Measurements from ENCODE around the gene PXMP4. TPM values are rescaled to one million over a fixed set of nuclear protein-coding genes. Genes with fewer than 3 reads are reported as not detected.
"Not testable (repeated sequence)": the region's sequence is repeated elsewhere in the genome, so short reads cannot be mapped to it uniquely, and the experiment has no call there.

The PXMP4 gene
- total RNA-seq, 2 experiments from 2014 or later: 13.9 to 15.8 TPM

DNA sequence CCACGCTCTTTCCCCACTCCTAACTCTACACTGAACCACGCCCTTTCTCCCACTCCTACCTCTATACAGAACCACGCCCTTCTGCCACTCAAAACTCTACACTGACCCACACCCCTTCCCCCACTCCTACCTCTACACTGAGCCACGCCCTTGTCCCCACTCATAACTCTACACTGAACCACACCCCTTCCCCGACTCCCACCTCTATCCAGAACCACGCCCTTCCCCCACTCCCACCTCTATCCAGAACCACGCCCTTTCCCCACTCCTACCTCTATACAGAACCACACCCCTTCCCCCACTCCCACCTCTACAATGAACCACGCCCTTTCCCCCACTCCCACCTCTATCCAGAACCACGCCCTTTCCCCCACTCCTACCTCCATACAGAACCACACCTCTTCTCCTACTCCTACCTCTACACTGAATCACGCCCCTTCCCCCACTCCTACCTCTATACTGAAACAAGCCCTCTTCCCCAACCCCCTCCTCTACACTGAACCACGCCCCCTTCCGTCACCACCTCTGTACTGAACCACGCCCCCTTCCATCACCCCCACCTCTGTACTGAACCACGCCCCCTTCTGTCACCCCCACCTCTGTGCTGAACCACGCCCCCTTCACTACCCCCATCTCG, 10.1 kb downstream of the PXMP4 start:
- ChIA-PET CTCF (interaction anchor here (0.6 kb wide), 1 partner anchor 171 kb away, joined by 4 read pairs; no protein-coding TSS in a partner anchor), POLR2A (interaction anchor here (1.1 to 1.2 kb wide), 3 partner anchors 10 to 17 kb away, joined by 3 to 5 read pairs (median 5); partner anchors contain the start of gene PXMP4)
- Mint-ChIP-seq H3K27ac (peak overlapping the region; percentile 31), H3K36me3 (ENCODE audit: low read depth) (peaks cover 42% of the 10 kb centered on the region), H3K4me3 (no peak overlapping the region), H3K4me1 (peaks cover 27% of the 10 kb centered on the region), H3K27me3 (no peaks in the 10 kb centered on the region), H3K9me3 (no peaks in the 10 kb centered on the region)
- DNase-seq: no peak

DNA sequence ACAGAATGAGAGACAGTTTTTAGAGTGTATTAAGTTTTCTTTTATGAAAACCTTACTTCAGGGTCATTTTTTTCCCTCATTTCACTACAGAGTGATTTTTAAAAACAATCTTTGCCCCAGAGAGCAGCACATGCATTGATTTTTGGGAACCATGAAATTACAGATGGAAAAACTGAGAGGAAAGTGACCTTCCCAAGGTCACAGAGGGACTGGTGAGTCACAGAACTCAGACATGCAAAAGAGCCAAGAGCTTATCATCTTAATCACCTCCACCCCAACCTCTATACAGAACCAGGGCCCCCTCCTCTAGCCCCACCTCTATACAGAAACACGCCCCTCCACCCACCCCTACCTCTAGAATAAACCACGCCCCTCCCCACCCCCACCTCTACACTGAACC, 10.7 kb downstream of the PXMP4 start:
- no peak overlapping the region for H3K4me3 Mint-ChIP-seq
- no peaks in the 10 kb centered on the region for H3K9me3 Mint-ChIP-seq
- POLR2A ChIA-PET: interaction anchor here (1.1 to 1.2 kb wide), 2 partner anchors 11 to 17 kb away, joined by 3 to 5 read pairs; partner anchors contain the start of gene PXMP4
- no peaks in the 10 kb centered on the region for H3K27me3 Mint-ChIP-seq
- no peak for DNase-seq
- H3K27ac Mint-ChIP-seq: no peak overlapping the region
- CTCF ChIA-PET: interaction anchor here (0.6 to 0.7 kb wide), 2 partner anchors 170 to 220 kb away, joined by 3 to 4 read pairs; no protein-coding TSS in a partner anchor
- H3K4me1 Mint-ChIP-seq: peaks cover 27% of the 10 kb centered on the region
- peaks cover 43% of the 10 kb centered on the region for H3K36me3 Mint-ChIP-seq (ENCODE audit: low read depth)

DNA sequence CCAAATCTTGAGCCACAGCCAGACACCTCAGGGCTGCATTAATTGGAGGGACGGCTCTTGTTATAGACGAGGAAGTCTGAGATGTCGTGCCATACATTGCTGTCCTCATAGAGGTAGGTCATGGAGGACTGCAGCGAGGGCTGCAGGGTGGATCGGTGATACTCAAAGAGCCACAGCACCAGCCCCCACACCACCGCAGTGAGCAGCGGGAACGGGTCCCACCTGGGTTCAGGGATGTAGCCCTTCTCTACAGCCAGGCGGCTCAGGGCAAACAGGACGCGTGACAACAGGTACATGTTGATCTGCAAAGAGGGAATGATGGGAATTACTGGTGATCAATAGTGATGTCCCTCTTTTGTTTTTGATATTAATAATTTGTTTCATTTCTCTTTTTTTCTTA, 12.4 kb downstream of the PXMP4 start:
- POLR2A ChIA-PET: interaction anchor here (0.9 kb wide), 1 partner anchor 13 kb away, joined by 3 read pairs; the partner anchor contains the start of gene PXMP4
- Mint-ChIP-seq H3K36me3 (ENCODE audit: low read depth) (peaks cover 35% of the 10 kb centered on the region), H3K9me3 (no peaks in the 10 kb centered on the region), H3K27ac (no peak overlapping the region), H3K4me3 (no peak overlapping the region), H3K27me3 (no peaks in the 10 kb centered on the region), H3K4me1 (peaks cover 25% of the 10 kb centered on the region)
- CTCF ChIA-PET: no interaction called here
- no peak for DNase-seq

DNA sequence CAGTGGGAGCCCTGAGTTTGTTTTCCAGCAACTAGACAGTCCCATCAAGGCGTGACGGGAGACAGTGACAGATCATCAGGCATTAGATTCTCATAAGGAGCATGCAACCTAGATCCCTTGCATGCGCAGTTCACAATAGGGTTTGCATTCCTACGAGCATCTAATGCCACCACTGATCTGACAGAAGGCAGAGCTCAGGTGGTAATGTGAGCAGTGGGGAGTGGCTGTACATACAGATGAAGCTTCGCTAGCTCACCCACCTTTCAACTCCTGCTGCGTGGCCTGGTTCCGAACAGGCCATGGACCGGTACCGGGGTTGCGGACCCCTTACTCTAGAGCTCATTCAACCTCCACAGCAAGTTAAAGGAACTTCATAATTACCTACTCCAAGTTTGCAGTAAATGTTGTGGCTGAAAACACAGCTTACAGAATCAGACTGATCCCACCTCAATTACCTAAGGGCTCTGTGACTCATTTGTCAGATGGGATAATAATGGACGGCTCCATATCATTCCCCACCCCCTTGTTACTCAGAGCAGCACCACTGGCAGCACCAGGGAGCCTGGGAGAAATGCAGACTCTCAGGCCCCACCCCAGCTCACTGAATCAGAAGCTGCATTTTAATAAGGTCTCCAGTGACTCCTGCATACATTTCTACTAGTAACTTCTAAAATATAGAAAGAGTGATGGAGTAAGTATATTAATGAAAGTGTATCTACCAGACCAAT, 15.7 kb downstream of the PXMP4 start:
- Mint-ChIP-seq H3K27ac (no peak overlapping the region), H3K9me3 (no peaks in the 10 kb centered on the region), H3K36me3 (ENCODE audit: low read depth) (peaks cover 14% of the 10 kb centered on the region), H3K4me3 (no peak overlapping the region), H3K27me3 (no peaks in the 10 kb centered on the region), H3K4me1 (peaks cover 5% of the 10 kb centered on the region)
- ChIA-PET CTCF (no interaction called here), POLR2A (interaction anchor here (0.6 to 1.2 kb wide), 2 partner anchors 9 to 332 kb away, joined by 3 read pairs; no protein-coding TSS in a partner anchor)
- no peak for DNase-seq

DNA sequence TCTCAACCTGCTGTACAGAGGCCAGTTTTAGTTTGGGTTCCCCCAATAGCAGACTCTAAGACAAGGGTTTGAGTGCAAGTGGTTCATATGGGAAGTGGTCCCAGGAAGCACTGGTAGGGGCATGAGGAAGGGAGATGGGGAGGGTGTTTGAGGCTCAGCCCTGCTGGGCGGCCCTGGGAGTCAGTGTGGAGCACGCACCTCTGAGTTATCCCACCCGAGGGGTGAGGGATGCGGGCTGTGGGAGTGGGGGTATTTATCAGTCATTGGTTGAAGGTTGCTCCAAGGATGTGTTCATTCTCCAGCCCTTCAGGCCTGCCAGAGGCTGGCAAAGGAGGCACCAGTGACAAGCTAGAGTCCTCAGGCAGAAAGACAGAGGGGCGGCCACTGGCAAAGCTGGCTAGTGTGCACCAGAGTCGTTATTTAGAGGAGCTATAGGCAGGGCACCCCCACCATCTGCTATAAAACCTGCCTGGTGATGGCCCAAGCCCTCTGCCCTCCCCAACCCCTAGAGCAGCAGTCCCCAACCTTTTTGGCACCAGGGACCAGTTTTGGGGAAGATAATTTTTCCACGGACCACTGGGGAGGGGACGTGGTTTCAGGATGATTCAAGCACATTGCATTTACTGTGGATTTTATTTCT, 16.5 kb downstream of the PXMP4 start:
- Mint-ChIP-seq H3K9me3 (no peaks in the 10 kb centered on the region), H3K4me1 (no peaks in the 10 kb centered on the region), H3K27me3 (no peaks in the 10 kb centered on the region), H3K36me3 (ENCODE audit: low read depth) (peaks cover 16% of the 10 kb centered on the region), H3K27ac (no peak overlapping the region), H3K4me3 (no peak overlapping the region)
- ChIA-PET POLR2A (interaction anchor here (0.6 to 1.2 kb wide), 2 partner anchors 10 to 331 kb away, joined by 3 read pairs; no protein-coding TSS in a partner anchor), CTCF (interaction anchor here (0.5 kb wide), 1 partner anchor 317 kb away, joined by 3 read pairs; no protein-coding TSS in a partner anchor)
- no peak for DNase-seq

DNA sequence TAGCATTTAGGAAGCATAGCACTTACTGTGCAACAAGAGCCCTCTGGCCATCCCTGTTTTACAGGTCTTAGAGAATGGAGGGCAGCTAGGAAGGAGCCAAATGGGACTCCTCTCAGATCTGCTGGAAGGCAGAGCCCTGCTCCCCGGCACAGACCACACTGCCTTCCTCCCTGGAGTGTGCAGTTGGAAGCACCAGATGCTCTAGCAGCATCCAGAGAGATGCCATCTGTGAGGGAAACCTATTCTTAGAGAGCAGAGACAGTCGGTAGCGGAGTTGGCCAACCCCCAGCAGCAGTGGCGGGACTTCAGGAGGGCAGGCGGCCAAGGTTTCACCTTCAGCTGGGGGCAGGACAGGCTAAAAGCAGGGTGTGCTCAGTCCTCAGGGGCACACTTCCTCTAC, 17.2 kb downstream of the PXMP4 start:
- ChIA-PET POLR2A (no interaction called here), CTCF (no interaction called here)
- Mint-ChIP-seq H3K27me3 (no peaks in the 10 kb centered on the region), H3K36me3 (ENCODE audit: low read depth) (peaks cover 19% of the 10 kb centered on the region), H3K4me3 (no peak overlapping the region), H3K9me3 (peaks cover 3% of the 10 kb centered on the region), H3K27ac (no peak overlapping the region), H3K4me1 (no peaks in the 10 kb centered on the region)
- DNase-seq: no peak

DNA sequence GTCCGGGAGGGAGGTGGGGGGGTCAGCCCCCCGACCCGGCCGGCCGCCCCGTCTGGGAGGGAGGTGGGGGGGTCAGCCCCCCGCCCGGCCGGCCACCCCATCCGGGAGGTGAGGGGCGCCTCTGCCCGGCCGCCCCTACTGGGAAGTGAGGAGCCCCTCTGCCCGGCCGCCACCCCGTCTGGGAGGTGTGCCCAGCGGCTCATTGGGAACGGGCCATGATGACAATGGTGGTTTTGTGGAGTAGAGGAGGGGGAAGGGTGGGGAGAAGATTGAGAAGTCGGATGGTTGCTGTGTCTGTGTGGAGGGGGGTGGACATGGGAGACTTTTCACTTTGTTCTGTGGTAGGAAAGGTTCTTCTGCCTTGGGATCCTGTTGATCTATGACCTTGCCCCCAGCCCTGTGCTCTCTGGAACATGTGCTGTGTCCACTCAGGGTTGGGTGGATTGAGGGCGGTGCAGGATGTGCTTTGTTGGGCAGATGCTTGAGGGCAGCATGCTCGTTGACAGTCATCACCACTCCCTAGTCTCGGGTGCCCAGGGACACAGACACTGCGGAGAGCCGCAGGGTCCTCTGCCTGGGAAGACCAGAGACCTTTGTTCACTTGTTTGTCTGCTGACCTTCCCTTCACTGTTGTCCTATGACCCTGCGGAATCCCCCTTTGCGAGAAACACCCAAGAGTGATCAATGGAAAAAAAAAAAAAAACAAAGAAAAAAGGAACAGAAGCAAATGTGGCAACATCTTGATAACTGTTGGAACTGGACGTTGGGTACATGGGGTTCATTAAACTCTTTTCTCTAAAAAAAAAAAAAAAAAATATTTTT, 18.3 kb downstream of the PXMP4 start:
- DNase-seq: no peak
- H3K4me1 Mint-ChIP-seq: no peaks in the 10 kb centered on the region
- CTCF ChIA-PET: no interaction called here
- POLR2A ChIA-PET: no interaction called here
- no peak overlapping the region for H3K4me3 Mint-ChIP-seq
- no peaks in the 10 kb centered on the region for H3K27me3 Mint-ChIP-seq
- no peak overlapping the region for H3K27ac Mint-ChIP-seq
- H3K9me3 Mint-ChIP-seq: peaks cover 3% of the 10 kb centered on the region
- H3K36me3 Mint-ChIP-seq (ENCODE audit: low read depth): peaks cover 13% of the 10 kb centered on the region

DNA sequence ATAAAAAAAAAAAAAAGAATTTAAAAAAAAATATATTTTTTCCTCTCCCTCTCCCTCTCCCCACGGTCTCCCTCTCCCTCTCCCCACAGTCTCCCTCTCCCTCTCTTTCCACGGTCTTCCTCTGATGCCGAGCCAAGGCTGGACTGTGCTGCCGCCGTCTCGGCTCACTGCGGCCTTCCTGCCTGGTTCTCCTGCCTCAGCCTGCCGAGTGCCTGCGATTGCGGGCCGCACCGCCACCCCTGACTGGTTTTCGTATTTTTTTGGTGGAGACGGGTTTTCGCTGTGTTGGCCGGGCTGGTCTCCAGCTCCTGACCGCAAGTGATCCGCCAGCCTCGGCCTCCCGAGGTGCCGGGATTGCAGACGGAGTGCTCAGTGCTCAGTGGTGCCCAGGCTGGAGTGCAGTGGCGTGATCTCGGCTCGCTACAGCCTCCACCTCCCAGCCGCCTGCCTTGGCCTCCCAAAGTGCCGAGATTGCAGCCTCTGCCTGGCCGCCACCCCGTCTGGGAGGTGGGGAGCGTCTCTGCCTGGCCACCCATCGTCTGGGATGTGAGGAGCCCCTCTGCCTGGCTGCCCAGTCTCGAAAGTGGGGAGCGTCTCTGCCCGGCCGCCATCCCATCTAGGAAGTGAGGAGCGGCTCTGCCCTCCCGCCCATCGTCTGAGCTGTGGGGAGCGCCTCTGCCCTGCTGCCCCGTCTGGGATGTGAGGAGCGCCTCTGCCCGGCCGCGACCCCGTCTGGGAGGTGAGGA, 19.2 kb downstream of the PXMP4 start:
- H3K27me3 Mint-ChIP-seq, H3K4me3 Mint-ChIP-seq, H3K27ac Mint-ChIP-seq, H3K4me1 Mint-ChIP-seq, POLR2A ChIA-PET, H3K9me3 Mint-ChIP-seq, CTCF ChIA-PET, DNase-seq: not testable (repeated sequence)
- peaks cover 13% of the 10 kb centered on the region for H3K36me3 Mint-ChIP-seq (ENCODE audit: low read depth)

DNA sequence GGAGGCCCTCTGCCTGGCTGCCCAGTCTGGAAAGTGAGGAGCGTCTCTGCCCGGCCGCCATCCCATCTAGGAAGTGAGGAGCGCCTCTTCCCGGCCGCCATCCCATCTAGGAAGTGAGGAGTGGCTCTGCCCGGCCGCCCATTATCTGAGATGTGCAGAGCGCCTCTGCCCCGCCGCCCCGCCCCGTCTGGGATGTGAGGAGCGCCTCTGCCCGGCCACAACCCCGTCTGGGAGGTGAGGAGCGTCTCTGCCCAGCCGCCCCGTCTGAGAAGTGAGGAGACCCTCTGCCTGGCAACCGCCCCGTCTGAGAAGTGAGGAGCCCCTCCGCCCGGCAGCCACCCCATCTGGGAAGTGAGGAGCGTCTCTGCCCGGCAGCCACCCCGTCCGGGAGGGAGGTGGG, 21.1 kb downstream of the PXMP4 start:
- H3K4me3 Mint-ChIP-seq; CTCF ChIA-PET; H3K4me1 Mint-ChIP-seq; DNase-seq; H3K27me3 Mint-ChIP-seq; H3K27ac Mint-ChIP-seq; H3K9me3 Mint-ChIP-seq; H3K36me3 Mint-ChIP-seq (ENCODE audit: low read depth); POLR2A ChIA-PET: not testable (repeated sequence)

DNA sequence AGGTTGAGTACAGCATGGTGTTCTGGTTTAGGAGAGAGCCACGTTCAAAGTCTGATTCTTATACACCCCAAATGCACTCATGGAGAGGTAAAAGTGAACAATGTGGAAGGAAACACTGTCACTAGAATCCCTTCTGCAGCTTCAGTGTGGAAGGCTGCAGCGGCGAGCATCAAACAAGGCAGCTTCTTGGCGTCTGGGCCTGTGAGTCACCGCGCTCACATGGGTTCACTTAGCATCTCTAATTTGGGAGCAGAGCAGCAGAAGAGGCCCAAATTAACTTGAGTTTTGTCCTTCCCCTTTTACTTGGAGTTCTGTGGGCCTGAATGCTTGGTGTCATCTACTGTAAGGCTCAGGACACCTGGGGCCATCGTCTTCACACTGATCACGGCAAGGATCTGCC, 23.0 kb downstream of the PXMP4 start:
- DNase-seq: no peak
- POLR2A ChIA-PET: interaction anchor here (1.8 kb wide), 1 partner anchor 23 kb away, joined by 5 read pairs; the partner anchor contains the start of gene PXMP4
- peaks cover 7% of the 10 kb centered on the region for H3K36me3 Mint-ChIP-seq (ENCODE audit: low read depth)
- peaks cover 1% of the 10 kb centered on the region for H3K4me1 Mint-ChIP-seq
- peaks cover 3% of the 10 kb centered on the region for H3K9me3 Mint-ChIP-seq
- CTCF ChIA-PET: no interaction called here
- H3K27ac Mint-ChIP-seq: no peak overlapping the region
- H3K4me3 Mint-ChIP-seq: no peak overlapping the region
- no peaks in the 10 kb centered on the region for H3K27me3 Mint-ChIP-seq

DNA sequence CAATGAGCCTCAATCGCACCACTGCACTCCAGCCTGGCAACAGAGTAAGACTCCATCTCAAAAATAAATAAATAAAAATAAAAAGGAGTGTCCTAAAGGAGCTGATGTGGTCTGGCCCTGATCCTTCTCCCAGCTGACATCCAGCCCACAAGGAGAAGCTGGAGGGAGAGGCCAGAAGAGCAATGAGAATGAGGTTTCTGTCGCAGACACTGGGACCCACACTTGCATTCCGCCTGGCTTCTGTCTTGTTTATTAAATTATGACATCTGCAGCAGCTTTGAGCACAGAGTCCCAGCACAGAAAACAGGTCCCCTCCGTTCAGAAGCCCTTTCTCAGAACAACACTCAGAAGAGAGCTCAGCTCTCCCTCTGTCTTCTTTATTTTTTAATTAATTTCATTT, 23.7 kb downstream of the PXMP4 start:
- Mint-ChIP-seq H3K4me1 (peaks cover 5% of the 10 kb centered on the region), H3K27ac (no peak overlapping the region), H3K36me3 (ENCODE audit: low read depth) (peaks cover 5% of the 10 kb centered on the region), H3K27me3 (no peaks in the 10 kb centered on the region), H3K4me3 (no peak overlapping the region), H3K9me3 (peaks cover 3% of the 10 kb centered on the region)
- ChIA-PET CTCF (no interaction called here), POLR2A (interaction anchor here (1.8 kb wide), 1 partner anchor 24 kb away, joined by 5 read pairs; the partner anchor contains the start of gene PXMP4)
- no peak for DNase-seq

DNA sequence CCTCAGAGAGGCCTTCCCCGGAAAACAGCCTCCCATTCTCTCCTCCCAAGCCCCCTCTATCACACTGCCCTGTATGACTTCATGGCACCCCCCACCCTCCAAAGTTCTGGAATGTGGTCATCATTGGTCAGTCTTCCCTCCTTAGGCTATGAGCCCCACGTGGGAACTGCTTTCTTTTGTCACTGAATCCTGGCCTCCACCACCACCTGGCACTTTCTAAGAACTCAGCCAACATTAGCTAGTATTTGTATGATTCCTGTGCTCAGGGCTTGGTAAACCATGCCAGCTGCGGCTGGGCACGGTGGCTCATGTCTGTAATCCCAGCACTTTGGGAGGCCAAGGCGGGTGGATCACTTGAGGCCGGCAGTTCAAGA, 25.5 kb downstream of the PXMP4 start:
- Mint-ChIP-seq H3K4me3 (no peak overlapping the region), H3K4me1 (peaks cover 20% of the 10 kb centered on the region), H3K36me3 (ENCODE audit: low read depth) (peaks cover 5% of the 10 kb centered on the region), H3K27ac (no peak overlapping the region), H3K9me3 (peaks cover 3% of the 10 kb centered on the region), H3K27me3 (no peaks in the 10 kb centered on the region)
- POLR2A ChIA-PET: interaction anchor here (1.9 kb wide), 1 partner anchor 26 kb away, joined by 6 read pairs; the partner anchor contains the start of gene PXMP4
- no peak for DNase-seq
- CTCF ChIA-PET: no interaction called here

All from activated CD4-positive, alpha-beta memory T cell treated with anti-CD3 and anti-CD28 coated beads, Interleukin-2, amount 10 ng/mL, durations not matched to agents 7 days and 5 days (primary cell).